Keratinocyte (primary cell): ENCODE measurements around the gene LARGE1. TPM values are rescaled to one million over a fixed set of nuclear protein-coding genes. Genes with fewer than 3 reads are reported as not detected.

Source experiments
- DNase-seq: peaks from one replicate; pipeline ENCODE4 v3.0.0-alpha.2; 2011; ENCODE audit warnings: low read depth, missing footprints, low spot score
- FAIRE-seq: peaks from 2 replicates; lab custom pipeline; 2011; peaks lifted over from hg19 to GRCh38; lab: Jason Lieb, UNC
- H2AFZ ChIP-seq: 2 replicates; pipeline ENCODE4 v1.6.0; 2012; ENCODE audit warnings: low read length, control low read depth, inconsistent platforms; ENCODE audit not compliant: control insufficient read depth
- H3K27ac ChIP-seq: 2 replicates; pipeline ENCODE4 v1.5.1; 2011; ENCODE audit warnings: low read length; ENCODE audit not compliant: control insufficient read depth, insufficient read depth
- H3K27me3 ChIP-seq: 3 replicates; pipeline ENCODE4 v1.6.0; 2011; ENCODE audit warnings: low read length; ENCODE audit not compliant: control insufficient read depth, insufficient read depth; ENCODE audit errors: extremely low read depth
- H3K36me3 ChIP-seq, 2 experiments: 2 replicates in 1 of 2; 3 replicates in 1 of 2; pipeline ENCODE4 v1.5.1; 2011; ENCODE audit warnings: low read length in 2 of 2, mild to moderate bottlenecking in 1 of 2; ENCODE audit not compliant: control insufficient read depth in 2 of 2, insufficient read depth in 2 of 2; ENCODE audit errors: extremely low read depth in 1 of 2
- H3K4me1 ChIP-seq: 3 replicates; pipeline ENCODE4 v1.5.1; 2011; ENCODE audit warnings: low read length; ENCODE audit not compliant: control insufficient read depth, insufficient read depth; ENCODE audit errors: extremely low read depth
- H3K4me2 ChIP-seq: 3 replicates; pipeline ENCODE4 v1.6.0; 2011; ENCODE audit warnings: low read depth, low read length; ENCODE audit not compliant: control insufficient read depth, insufficient read depth; ENCODE audit errors: extremely low read depth
- H3K4me3 ChIP-seq, 3 experiments: fragments of 200-600 bp in 1 of 3; sonication (generic) in 1 of 3; 2 replicates in 2 of 3; 3 replicates in 1 of 3; pipeline ENCODE4 v1.5.1; 2011 to 2016; ENCODE audit warnings: low read length in 3 of 3, mild to moderate bottlenecking in 3 of 3, control low read depth in 2 of 3, inconsistent platforms in 1 of 3, low read depth in 1 of 3, mixed read lengths in 1 of 3, mixed run types in 1 of 3, moderate library complexity in 1 of 3; ENCODE audit not compliant: control insufficient read depth in 2 of 3, insufficient read depth in 2 of 3; ENCODE audit errors: extremely low read depth in 1 of 3
- H3K79me2 ChIP-seq: 2 replicates; pipeline ENCODE4 v1.6.0; 2012; ENCODE audit warnings: low read length; ENCODE audit not compliant: control insufficient read depth, insufficient read depth
- H3K9ac ChIP-seq: 3 replicates; pipeline ENCODE4 v1.6.0; 2011; ENCODE audit warnings: low read length; ENCODE audit not compliant: control insufficient read depth, insufficient read depth; ENCODE audit errors: extremely low read depth
- H3K9me1 ChIP-seq: 3 replicates; pipeline ENCODE4 v1.6.0; 2011; ENCODE audit warnings: low read length; ENCODE audit not compliant: control insufficient read depth, insufficient read depth; ENCODE audit errors: extremely low read depth
- H3K9me3 ChIP-seq: 2 replicates; pipeline ENCODE4 v1.5.1; 2012; ENCODE audit warnings: low read depth, low read length; ENCODE audit not compliant: control insufficient read depth
- H4K20me1 ChIP-seq: 3 replicates; pipeline ENCODE4 v1.6.0; 2011; ENCODE audit warnings: low read length; ENCODE audit not compliant: control insufficient read depth, insufficient read depth; ENCODE audit errors: extremely low read depth
- EZH2 ChIP-seq: IDR thresholded peaks from one replicate; pipeline ENCODE4 v1.6.1; 2012; ENCODE audit warnings: inconsistent platforms, mild to moderate bottlenecking, low read length, moderate library complexity
- dilution Hi-C: fragments of 300-500 bp; cut with MboI; formaldehyde crosslinking; loops from one replicate; pipeline ENCODE4 v1.7.0; 2020; ENCODE audit warnings: low sequenced_read_pairs; ENCODE audit not compliant: extremely low pct_ligation_motif_present
- polyA plus RNA-seq, 5 experiments: library from polyadenylated mRNA; depleted of rRNA in 3 of 5; stranded (reverse) in 3 of 5; stranded (forward) in 1 of 5; unstranded in 1 of 5; fragments of >200 nt; gene quantifications; 1 replicate in 1 of 5; 2 replicates in 3 of 5; 3 replicates in 1 of 5; pipeline versions ENCODE4 v1.2.1 to v1.2.3, GENCODE V29; 2011 to 2012; ENCODE audit warnings: missing spikeins in 2 of 5, low read depth in 1 of 5, low replicate concordance in 1 of 5
- TF ChIP-seq, protein P1 (sequence below), 3 experiments: IDR thresholded peaks in 1 of 3; conservative IDR thresholded peaks in 1 of 3; optimal IDR thresholded peaks in 1 of 3; 2 replicates in 2 of 3; 3 replicates in 1 of 3; pipeline versions ENCODE3 to v1.5.1; 2011; ENCODE audit warnings: low read length in 3 of 3, mild to moderate bottlenecking in 3 of 3, moderate library complexity in 2 of 3, control low read depth in 1 of 3, inconsistent platforms in 1 of 3; ENCODE audit not compliant: insufficient read depth in 2 of 3; ENCODE audit errors: extremely low read depth in 1 of 3

Gene LARGE1
- polyA plus RNA-seq, 1 donor (not counting 4 experiments of a cell fraction or from before 2014, with no cell fraction given), result 4.5 TPM

DNA sequence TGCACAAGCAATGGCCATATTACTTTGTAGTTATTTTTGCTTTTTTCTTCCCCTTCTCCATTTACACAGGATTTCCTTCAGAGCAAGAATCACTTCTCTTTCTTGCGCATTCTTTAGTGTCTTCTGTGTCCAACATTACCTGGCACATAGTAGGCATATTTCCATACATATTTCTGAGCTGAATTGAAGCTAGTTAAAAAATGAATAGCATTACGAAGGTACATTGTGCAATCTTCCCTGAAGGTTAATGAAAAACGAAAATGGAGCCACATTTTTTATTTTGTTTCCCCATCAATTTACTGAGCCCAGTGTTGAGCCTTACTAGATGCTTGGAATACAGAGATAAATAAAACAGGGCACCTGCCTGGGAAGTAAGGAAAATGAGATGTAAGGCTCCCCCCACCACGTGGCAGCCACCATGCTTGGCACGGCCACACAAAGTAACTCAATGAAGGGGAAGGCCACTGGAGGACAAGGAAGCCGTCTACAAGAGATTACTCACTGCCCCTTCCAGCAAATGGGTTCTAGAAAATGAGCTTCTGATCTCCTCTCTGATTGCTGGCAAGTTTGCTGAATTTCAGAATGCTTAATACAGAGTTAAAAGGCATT lies 381.9 kb downstream of the LARGE1 start:
- TF ChIP-seq, protein P1, sequence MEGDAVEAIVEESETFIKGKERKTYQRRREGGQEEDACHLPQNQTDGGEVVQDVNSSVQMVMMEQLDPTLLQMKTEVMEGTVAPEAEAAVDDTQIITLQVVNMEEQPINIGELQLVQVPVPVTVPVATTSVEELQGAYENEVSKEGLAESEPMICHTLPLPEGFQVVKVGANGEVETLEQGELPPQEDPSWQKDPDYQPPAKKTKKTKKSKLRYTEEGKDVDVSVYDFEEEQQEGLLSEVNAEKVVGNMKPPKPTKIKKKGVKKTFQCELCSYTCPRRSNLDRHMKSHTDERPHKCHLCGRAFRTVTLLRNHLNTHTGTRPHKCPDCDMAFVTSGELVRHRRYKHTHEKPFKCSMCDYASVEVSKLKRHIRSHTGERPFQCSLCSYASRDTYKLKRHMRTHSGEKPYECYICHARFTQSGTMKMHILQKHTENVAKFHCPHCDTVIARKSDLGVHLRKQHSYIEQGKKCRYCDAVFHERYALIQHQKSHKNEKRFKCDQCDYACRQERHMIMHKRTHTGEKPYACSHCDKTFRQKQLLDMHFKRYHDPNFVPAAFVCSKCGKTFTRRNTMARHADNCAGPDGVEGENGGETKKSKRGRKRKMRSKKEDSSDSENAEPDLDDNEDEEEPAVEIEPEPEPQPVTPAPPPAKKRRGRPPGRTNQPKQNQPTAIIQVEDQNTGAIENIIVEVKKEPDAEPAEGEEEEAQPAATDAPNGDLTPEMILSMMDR (optimal IDR thresholded peaks at IDR 0.05 in 1 of 3, IDR thresholded peaks at IDR 0.05 in 1 of 3, conservative IDR thresholded peaks at IDR 0.05 in 1 of 3; ENCODE audit: extremely low read depth in 1 of 3, insufficient read depth in 2 of 3, low read length in 3 of 3), result no peak
- no peak for TF ChIP-seq EZH2
- Histone ChIP-seq H3K9ac (no peak overlapping the region), H3K4me1 (no peaks in the 10 kb centered on the region), H3K27ac (no peak overlapping the region), H3K9me3 (no peaks in the 10 kb centered on the region), H3K27me3 (no peaks in the 10 kb centered on the region), H3K79me2 (no peaks in the 10 kb centered on the region), H3K4me3 (no peak overlapping the region), H4K20me1 (no peaks in the 10 kb centered on the region), H3K9me1 (no peaks in the 10 kb centered on the region), H3K4me2 (no peak overlapping the region), H2AFZ (no peak overlapping the region), H3K36me3 (no peaks in the 10 kb centered on the region)
- dilution Hi-C loops, result no loop called here
- FAIRE-seq (no peak), DNase-seq (no peak)

GRCh38 chr22:33537059-33537458 lies 383.2 kb downstream of the LARGE1 start:
- dilution Hi-C loops, result no loop called here
- no peak overlapping the region for H2AFZ ChIP-seq
- H3K36me3 ChIP-seq, result no peaks in the 10 kb centered on the region
- TF ChIP-seq, protein P1 (optimal IDR thresholded peaks at IDR 0.05 in 1 of 3, IDR thresholded peaks at IDR 0.05 in 1 of 3, conservative IDR thresholded peaks at IDR 0.05 in 1 of 3; ENCODE audit: extremely low read depth in 1 of 3, insufficient read depth in 2 of 3, low read length in 3 of 3), result no peak
- no peak for TF ChIP-seq EZH2
- H3K4me2 ChIP-seq, result no peak overlapping the region
- no peak for FAIRE-seq
- H3K9me1 ChIP-seq, result no peaks in the 10 kb centered on the region
- H3K27ac ChIP-seq, result no peak overlapping the region
- H3K9ac ChIP-seq, result no peak overlapping the region
- H3K4me1 ChIP-seq, result no peaks in the 10 kb centered on the region
- no peaks in the 10 kb centered on the region for H3K9me3 ChIP-seq
- no peak overlapping the region for H3K4me3 ChIP-seq
- no peaks in the 10 kb centered on the region for H4K20me1 ChIP-seq
- no peaks in the 10 kb centered on the region for H3K27me3 ChIP-seq
- no peaks in the 10 kb centered on the region for H3K79me2 ChIP-seq
- no peak for DNase-seq
